Spleen (tissue), 7 donors: ENCODE results near the gene STK39.

Experiments
- CTCF ChIP-seq, 11 experiments: fragments of 200-600 bp in 7 of 11; fragments of 450-650 bp in 4 of 11; sonication (generic) in 4 of 11; IDR thresholded peaks in 8 of 11; conservative IDR thresholded peaks in 3 of 11; 1 replicate in 7 of 11; 2 replicates in 4 of 11; pipeline versions ENCODE4 v1.4.0 to v1.8.0; 2016 to 2021; ENCODE audit warnings: antibody characterized with exemption in 11 of 11, inconsistent platforms in 4 of 11, mild to moderate bottlenecking in 1 of 11
- POLR2AphosphoS5 ChIP-seq, 3 donors: sonication (generic); formaldehyde crosslinking; IDR thresholded peaks; one replicate each; pipeline ENCODE4 v1.5.1; 2017; ENCODE audit warnings: antibody characterized with exemption in 3 of 3
- donor health status: DM: no; HTN: no; CAD: no; lungs with moderate emphysema.
- donor health status: DM: no; HTN: no; CAD: no.
- donor health status: DM: no; HTN: no; CAD: no.

GRCh38 chr2:168076731-168077130, 170.7 kb downstream of the STK39 start:
- TF ChIP-seq CTCF (IDR thresholded peaks at IDR 0.05 in 8 of 11, conservative IDR thresholded peaks at IDR 0.05 in 3 of 11) (no peak), POLR2AphosphoS5 (IDR thresholded peaks at IDR 0.05) (no peak)
